ENCODE data around the gene CYP26B1.

CYP26B1 gene

DNA sequence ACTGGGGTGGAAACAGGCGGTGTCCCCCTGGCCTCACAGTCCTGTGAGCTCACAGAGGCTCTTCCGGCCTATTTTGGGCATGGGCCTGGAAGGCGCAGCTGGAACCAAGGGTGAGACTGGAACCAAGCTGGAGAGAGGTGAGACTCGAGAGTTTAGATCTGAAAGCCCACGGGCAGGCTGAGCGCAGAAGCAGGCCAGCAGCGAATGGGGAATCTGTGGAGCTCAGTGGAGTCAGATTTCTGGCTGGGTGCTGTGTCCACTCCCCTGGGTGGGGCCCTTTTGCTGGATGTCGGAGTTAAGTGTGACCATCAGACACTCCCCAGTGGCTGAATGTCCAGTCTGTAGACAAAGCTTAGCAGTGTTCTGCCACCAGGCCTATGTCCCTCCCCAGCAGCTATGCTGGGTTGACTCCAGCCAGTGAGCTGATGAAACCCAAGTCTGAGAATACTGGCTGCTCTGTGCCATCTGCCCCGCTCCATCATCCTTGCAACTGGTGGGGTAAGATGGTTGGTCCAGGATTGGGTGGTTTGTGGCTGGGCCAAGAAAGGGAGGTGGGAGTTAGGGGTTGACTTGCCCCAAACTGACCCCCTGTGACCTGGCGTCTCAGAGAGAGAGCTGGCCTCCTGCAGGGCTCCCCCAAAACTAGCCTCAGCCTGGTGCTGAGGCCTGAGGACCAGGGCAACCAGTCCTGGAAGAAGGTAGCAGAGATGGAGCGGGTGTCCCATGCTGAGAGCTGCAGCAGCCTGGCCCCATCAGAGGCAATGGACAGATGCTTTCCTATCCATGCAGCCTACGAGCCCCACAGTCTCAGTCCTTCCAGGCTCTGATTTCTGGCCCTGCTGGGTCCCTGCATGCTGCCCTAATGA is 34.4 kb downstream of the CYP26B1 start:
- DNase-seq: no peak
- no peaks in the 10 kb centered on the region for H3K36me3 Mint-ChIP-seq (ENCODE audit: insufficient read depth)
- H3K4me1 Mint-ChIP-seq (ENCODE audit: low read depth in 2 of 2): no peaks in the 10 kb centered on the region
- H3K27ac Mint-ChIP-seq: no peak overlapping the region
- H3K9me3 Mint-ChIP-seq: no peaks in the 10 kb centered on the region
- no peak for ATAC-seq (replicated peaks)
- H3K4me3 Mint-ChIP-seq: no peak overlapping the region
- H3K27me3 Mint-ChIP-seq: peaks cover 18 to 51% of the 10 kb centered on the region in 2 donors

DNA sequence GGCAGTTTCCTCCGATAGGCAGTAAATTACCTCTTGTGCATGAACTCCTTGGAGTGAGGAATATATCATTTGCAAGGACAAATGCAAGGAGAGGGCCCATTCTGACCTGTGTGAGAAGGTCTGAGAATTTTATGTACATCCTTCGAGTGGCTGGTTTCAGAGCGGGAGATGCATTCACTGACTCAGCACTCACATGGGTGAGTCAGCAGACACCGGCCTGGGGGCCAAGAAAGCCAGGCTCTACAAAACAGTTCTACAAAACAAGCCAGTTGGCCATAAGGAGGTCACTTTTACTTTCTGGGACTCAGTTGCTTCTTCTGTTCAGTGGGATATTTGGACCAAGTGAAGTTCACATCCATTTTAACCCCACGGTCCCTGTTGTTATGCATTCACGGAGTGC is 35.3 kb downstream of the CYP26B1 start:
- Mint-ChIP-seq H3K9me3 (no peaks in the 10 kb centered on the region), H3K4me1 (ENCODE audit: low read depth in 2 of 2) (no peaks in the 10 kb centered on the region), H3K4me3 (no peak overlapping the region), H3K27me3 (peaks cover 15 to 50% of the 10 kb centered on the region in 2 donors), H3K36me3 (ENCODE audit: insufficient read depth) (no peaks in the 10 kb centered on the region), H3K27ac (no peak overlapping the region)
- ATAC-seq (replicated peaks) (no peak), DNase-seq (no peak)

DNA sequence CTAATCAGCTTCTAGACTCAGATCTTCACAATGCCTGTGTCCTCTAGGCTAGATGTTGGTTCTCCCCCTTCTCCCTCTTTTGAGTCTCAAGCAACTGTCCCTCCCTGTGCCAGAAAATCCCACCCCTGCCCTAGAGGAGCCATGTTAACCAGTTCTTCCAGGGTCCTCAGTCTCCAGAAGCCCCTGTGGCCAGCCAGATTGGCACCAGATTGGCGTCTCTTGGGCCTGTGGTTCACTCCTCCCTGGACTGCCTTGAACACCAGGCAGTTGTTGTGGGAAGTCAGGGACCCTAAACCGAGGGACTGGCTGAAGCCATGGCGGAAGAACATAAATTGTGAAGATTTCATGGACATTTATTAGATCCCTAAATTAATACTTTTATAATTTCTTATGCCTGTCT is 36.6 kb downstream of the CYP26B1 start:
- Mint-ChIP-seq H3K27ac (no peak overlapping the region), H3K27me3 (peaks cover 23 to 49% of the 10 kb centered on the region in 2 donors), H3K4me3 (no peak overlapping the region), H3K4me1 (ENCODE audit: low read depth in 2 of 2) (no peaks in the 10 kb centered on the region), H3K9me3 (no peaks in the 10 kb centered on the region), H3K36me3 (ENCODE audit: insufficient read depth) (no peaks in the 10 kb centered on the region)
- no peak for ATAC-seq (replicated peaks)
- no peak for DNase-seq

DNA sequence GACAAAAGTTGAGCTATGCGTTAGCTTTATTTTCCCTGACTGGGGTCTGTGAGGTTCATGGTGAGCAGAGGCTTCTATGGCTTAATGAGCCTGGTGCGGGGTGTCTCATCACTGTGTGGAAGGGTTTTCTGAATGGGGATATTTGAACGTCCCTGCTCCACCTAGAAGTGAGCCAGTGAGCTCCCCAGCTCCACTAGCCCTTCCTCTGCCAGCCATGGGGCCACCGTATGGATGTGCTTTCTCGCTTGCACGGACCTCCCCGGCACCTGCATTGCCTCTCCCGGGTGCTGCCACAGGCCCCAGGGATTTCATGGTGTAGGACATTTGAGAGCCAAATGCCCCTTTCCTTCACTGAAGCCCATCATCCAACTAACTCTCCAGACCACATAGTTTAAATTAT is 37.8 kb downstream of the CYP26B1 start:
- no peak for DNase-seq
- H3K4me3 Mint-ChIP-seq: no peak overlapping the region
- no peaks in the 10 kb centered on the region for H3K36me3 Mint-ChIP-seq (ENCODE audit: insufficient read depth)

DNA sequence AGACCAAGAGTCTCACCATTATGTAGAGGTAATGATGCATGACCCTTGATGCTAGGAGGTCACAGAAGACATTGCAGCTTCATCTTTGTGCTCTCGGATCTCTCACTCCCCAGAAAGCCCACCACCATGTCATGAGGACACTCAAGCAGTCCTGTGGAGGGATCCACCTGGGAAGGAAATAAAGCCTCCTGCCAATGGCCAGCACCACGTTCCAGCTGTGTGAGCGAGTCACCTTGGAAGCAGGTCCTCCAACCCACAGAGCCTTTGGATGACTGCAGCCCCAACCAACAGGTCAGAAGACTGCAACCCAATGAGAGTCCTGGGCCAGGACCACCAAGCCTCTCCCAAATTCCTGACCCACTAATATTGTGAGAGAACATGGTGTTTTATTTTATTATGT is 38.4 kb downstream of the CYP26B1 start:
- DNase-seq (no peak), ATAC-seq (replicated peaks) (no peak)
- Mint-ChIP-seq H3K4me1 (ENCODE audit: low read depth in 2 of 2) (peaks cover 0 to 1% of the 10 kb centered on the region in 2 donors), H3K4me3 (no peak overlapping the region), H3K27me3 (peaks cover 23 to 60% of the 10 kb centered on the region in 2 donors), H3K9me3 (no peaks in the 10 kb centered on the region), H3K36me3 (ENCODE audit: insufficient read depth) (no peaks in the 10 kb centered on the region), H3K27ac (no peak overlapping the region)

More for the DNA sequence above, 37.8 kb downstream of the CYP26B1 start:
- Mint-ChIP-seq H3K27ac (no peak overlapping the region), H3K9me3 (no peaks in the 10 kb centered on the region), H3K27me3 (peaks cover 23 to 57% of the 10 kb centered on the region in 2 donors), H3K4me1 (ENCODE audit: low read depth in 2 of 2) (peaks cover 0 to 1% of the 10 kb centered on the region in 2 donors)
- ATAC-seq (replicated peaks): no peak

DNA sequence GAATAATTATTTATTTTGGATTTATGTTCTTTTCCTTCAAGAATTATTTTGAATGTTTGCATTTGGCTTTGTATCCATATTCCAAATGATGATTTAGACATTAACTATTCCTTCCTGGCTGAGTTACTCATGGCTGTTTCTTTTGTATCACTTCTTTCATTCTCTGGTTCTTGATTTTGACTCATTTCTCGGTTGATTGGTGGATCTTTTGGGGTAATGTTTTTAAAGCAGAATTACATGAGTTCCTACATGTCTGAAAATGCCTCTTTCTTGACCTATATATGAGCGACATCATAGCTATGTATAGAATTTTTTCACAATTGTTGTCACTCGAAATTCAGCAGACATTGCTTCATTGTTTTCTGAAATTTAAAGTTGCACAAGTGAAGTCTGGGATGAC is 39.5 kb downstream of the CYP26B1 start:
- DNase-seq (no peak), ATAC-seq (replicated peaks) (no peak)
- peaks cover 23 to 72% of the 10 kb centered on the region in 2 donors for H3K27me3 Mint-ChIP-seq
- H3K4me1 Mint-ChIP-seq (ENCODE audit: low read depth in 2 of 2): peaks cover 0 to 1% of the 10 kb centered on the region in 2 donors
- no peaks in the 10 kb centered on the region for H3K9me3 Mint-ChIP-seq
- H3K36me3 Mint-ChIP-seq (ENCODE audit: insufficient read depth): no peaks in the 10 kb centered on the region
- H3K4me3 Mint-ChIP-seq: no peak overlapping the region
- H3K27ac Mint-ChIP-seq: no peak overlapping the region

DNA sequence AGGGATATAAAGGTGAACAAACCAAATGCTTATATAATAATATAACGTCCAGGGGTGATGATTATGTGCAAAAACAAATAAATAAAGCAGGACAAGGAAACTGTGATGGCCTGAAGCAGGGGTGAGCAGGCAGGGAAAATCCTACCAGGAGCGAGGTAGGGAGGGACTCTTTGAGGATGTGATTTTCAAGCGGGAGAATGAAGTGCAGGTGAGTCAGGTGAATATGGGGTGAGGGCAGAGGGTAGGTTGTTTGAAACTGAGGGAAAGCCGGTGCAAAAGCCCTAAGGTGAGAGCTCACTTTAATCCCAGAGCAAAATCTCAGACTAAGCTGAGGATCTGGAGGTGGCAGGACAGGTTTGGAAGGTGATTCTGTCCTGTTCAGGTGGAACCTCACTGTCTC is 40.7 kb downstream of the CYP26B1 start:
- Mint-ChIP-seq H3K9me3 (no peaks in the 10 kb centered on the region), H3K4me1 (ENCODE audit: low read depth in 2 of 2) (peaks cover 0 to 1% of the 10 kb centered on the region in 2 donors), H3K36me3 (ENCODE audit: insufficient read depth) (no peaks in the 10 kb centered on the region), H3K4me3 (no peak overlapping the region), H3K27ac (no peak overlapping the region), H3K27me3 (peaks cover 13 to 67% of the 10 kb centered on the region in 2 donors)
- DNase-seq: no peak
- ATAC-seq (replicated peaks): no peak

DNA sequence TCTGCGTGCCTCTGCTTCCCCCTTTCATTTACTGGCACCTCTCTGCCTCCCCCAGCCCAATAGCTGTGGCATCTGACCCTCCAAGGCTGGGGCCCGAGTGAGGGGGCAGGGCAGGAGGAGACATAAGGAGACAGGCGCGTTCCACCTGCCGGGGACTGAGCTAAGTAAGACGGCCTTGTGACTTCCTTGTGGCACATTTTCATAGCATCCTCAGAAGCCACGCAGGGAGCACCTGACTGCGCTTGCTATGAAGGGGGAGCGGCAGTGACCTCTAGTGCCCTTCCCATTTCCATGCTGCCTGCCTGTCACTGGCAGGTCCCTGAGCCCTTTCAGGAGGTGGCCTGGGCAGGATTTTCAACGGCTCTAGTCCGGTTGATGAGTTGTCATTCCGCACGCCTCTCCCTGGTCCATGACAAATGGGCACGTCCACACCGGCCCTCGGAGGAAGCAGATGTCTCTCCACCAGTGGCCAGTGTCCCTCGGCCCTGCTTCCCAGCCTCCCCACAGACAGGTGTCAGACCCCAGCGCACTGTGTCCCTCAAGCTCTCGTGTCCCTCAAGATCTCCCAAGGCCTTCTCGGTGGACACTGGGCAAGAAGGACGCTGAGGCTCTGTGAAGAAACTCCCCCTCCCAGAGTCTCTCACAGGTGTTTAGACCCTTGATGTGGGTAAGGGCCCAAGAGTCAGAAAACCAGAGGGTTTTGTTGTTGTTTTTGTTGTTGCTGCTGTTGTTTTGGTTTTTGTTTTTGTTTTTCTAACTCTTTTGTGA is 42.7 kb downstream of the CYP26B1 start:
- Mint-ChIP-seq H3K9me3 (no peaks in the 10 kb centered on the region), H3K27me3 (peaks cover 10 to 48% of the 10 kb centered on the region in 2 donors), H3K4me3 (no peak overlapping the region), H3K4me1 (ENCODE audit: low read depth in 2 of 2) (peaks cover 0 to 1% of the 10 kb centered on the region in 2 donors), H3K27ac (no peak overlapping the region), H3K36me3 (ENCODE audit: insufficient read depth) (no peaks in the 10 kb centered on the region)
- DNase-seq (no peak), ATAC-seq (replicated peaks) (no peak)

DNA sequence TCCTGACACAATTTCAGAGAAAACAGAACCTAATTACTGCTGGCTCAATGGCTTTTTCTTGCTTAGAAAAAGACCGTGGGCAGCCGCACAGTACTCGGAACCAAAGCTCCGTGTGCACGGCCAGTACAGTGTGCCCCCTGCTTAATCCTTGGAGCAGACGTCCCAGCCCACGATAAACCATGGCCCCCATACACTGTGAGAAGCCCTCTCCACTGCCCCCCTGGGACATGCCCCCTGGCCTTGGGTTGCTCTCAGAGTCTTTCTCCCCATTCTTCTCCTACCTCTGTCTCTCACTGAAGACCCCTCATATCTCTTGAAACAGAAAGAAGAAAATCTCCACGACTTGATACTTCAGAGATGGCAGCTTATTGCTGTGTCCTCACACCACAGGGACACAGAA is 44.0 kb downstream of the CYP26B1 start:
- DNase-seq (no peak), ATAC-seq (replicated peaks) (no peak)
- peaks cover 0 to 1% of the 10 kb centered on the region in 2 donors for H3K4me1 Mint-ChIP-seq (ENCODE audit: low read depth in 2 of 2)
- no peak overlapping the region for H3K4me3 Mint-ChIP-seq
- H3K9me3 Mint-ChIP-seq: no peaks in the 10 kb centered on the region
- H3K27me3 Mint-ChIP-seq: peaks cover 21 to 57% of the 10 kb centered on the region in 2 donors
- H3K36me3 Mint-ChIP-seq (ENCODE audit: insufficient read depth): no peaks in the 10 kb centered on the region
- no peak overlapping the region for H3K27ac Mint-ChIP-seq

DNA sequence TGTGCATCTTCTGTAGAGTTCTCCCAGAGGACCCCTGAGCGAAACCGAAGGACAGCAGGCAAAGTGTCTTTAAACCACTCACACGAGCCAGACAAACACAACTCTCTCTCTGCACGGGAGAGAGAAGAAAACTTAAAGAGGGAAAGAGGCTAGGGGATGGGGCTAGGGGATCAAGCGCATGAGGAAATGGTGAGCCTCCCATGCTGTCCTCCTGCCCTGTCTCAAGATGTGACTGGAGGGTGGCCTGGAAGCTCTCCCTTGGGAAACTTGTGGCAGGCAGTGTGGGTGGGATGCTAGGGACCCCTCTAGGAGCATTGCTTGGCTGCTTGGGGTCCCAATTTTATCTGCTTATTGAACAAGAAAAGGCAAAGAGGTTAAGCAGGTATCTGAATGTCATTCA is 44.5 kb downstream of the CYP26B1 start:
- no peak overlapping the region for H3K4me3 Mint-ChIP-seq
- ATAC-seq (replicated peaks): no peak

DNA sequence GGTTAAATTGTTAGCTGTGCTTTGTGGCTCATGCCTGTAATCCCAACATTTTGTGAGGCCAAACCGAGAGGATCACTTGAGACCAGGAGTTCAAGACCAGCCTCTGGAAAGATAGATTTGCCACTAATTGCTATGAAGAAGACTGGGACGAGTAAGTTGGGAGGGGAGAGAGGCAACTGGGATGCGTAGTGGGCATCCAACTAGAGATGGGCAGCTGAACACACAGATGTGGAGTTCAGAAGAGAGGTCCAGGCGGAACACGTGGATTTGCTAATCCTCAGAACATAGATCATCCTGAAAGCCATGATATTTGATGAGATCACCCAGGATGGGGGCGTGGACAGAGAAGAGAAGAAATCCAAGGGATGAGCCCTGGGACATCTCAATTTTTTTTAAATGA is 48.7 kb downstream of the CYP26B1 start:
- Mint-ChIP-seq H3K36me3 (ENCODE audit: insufficient read depth) (no peaks in the 10 kb centered on the region), H3K27me3 (peaks cover 23 to 33% of the 10 kb centered on the region in 2 donors), H3K4me1 (ENCODE audit: low read depth in 2 of 2) (no peaks in the 10 kb centered on the region), H3K27ac (no peak overlapping the region), H3K9me3 (no peaks in the 10 kb centered on the region), H3K4me3 (no peak overlapping the region)
- ATAC-seq (replicated peaks) (no peak), DNase-seq (no peak)

More for the DNA sequence above, 44.5 kb downstream of the CYP26B1 start:
- DNase-seq: no peak
- Mint-ChIP-seq H3K27me3 (peaks cover 22 to 59% of the 10 kb centered on the region in 2 donors), H3K9me3 (no peaks in the 10 kb centered on the region), H3K27ac (no peak overlapping the region), H3K4me1 (ENCODE audit: low read depth in 2 of 2) (peaks cover 0 to 1% of the 10 kb centered on the region in 2 donors), H3K36me3 (ENCODE audit: insufficient read depth) (no peaks in the 10 kb centered on the region)

DNA sequence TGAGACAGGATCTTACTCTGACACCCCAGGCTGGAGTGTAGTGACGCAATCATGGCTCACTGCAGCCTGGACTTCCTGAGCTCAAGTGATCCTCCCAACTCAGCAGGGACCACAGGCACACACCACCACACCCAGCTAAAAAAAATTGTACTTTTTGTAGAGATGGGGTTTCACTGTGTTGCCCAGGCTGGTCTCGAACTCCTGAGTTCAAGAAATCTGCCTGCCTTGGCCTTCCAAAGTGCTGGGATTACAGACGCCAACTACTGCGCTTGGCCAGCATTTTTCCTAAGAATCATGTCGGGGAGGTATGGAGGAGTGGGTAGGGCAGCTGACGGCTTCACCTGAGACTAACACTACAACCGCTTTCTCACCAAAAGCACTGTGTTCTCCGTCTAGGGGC is 50.4 kb downstream of the CYP26B1 start:
- H3K9me3 Mint-ChIP-seq: no peaks in the 10 kb centered on the region
- peaks cover 28 to 30% of the 10 kb centered on the region in 2 donors for H3K27me3 Mint-ChIP-seq
- DNase-seq (no peak), ATAC-seq (replicated peaks) (no peak)
- H3K36me3 Mint-ChIP-seq (ENCODE audit: insufficient read depth): no peaks in the 10 kb centered on the region
- H3K4me1 Mint-ChIP-seq (ENCODE audit: low read depth in 2 of 2): no peaks in the 10 kb centered on the region
- H3K4me3 Mint-ChIP-seq: no peak overlapping the region
- no peak overlapping the region for H3K27ac Mint-ChIP-seq

DNA sequence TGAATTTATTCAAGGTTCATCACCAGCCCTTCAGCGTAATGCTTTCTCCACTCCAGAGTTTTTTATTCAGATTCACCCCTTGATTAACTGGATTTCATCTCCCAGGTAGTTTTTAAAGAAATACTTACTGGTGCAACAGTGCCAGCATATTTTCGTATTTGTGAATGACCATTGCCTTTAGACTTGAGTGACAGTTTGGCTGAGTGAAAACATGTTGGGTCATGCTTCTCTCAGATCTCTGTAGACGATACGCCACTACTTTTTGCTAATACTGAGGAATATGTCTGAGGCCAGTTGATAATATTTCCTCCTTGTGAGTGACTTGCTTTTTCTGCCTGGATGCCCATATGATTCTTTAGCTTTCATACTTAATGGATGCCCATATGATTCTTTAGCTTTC is 51.5 kb downstream of the CYP26B1 start:
- H3K4me3 Mint-ChIP-seq: no peak overlapping the region
- H3K4me1 Mint-ChIP-seq (ENCODE audit: low read depth in 2 of 2): no peaks in the 10 kb centered on the region
- no peaks in the 10 kb centered on the region for H3K36me3 Mint-ChIP-seq (ENCODE audit: insufficient read depth)

DNA sequence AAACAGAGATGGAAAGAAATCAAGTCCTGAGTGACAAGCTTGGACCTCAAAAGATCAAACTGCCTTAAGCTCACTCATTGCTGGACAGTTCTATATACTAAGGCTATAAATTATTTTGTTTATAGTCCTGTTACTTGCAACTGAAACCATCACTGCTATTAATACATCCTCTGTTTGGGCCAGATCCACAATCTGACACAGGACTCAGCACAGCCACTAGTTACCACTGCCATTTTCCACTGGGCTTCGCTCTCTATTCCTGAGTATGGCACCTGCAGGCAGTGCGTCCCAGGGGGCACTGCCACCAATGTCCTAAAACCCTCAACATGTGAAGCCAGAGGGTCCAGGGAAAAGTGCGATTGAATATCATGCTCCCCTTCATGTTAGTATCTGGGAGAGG is 52.3 kb downstream of the CYP26B1 start:
- Mint-ChIP-seq H3K9me3 (no peaks in the 10 kb centered on the region), H3K27me3 (peaks cover 30 to 32% of the 10 kb centered on the region in 2 donors), H3K4me3 (no peak overlapping the region), H3K4me1 (ENCODE audit: low read depth in 2 of 2) (no peaks in the 10 kb centered on the region), H3K36me3 (ENCODE audit: insufficient read depth) (no peaks in the 10 kb centered on the region), H3K27ac (no peak overlapping the region)
- DNase-seq: no peak
- no peak for ATAC-seq (replicated peaks)

More for the DNA sequence above, 51.5 kb downstream of the CYP26B1 start:
- no peaks in the 10 kb centered on the region for H3K9me3 Mint-ChIP-seq
- H3K27ac Mint-ChIP-seq: no peak overlapping the region
- peaks cover 28 to 30% of the 10 kb centered on the region in 2 donors for H3K27me3 Mint-ChIP-seq
- ATAC-seq (replicated peaks) (no peak), DNase-seq (no peak)
